Measurements from ENCODE around the gene WFDC5. TPM values are rescaled to one million over a fixed set of nuclear protein-coding genes. Genes with fewer than 3 reads are reported as not detected.
A peak's percentile ranks its signal among the peaks of the same experiment; 100 is the strongest.

Gene WFDC5
- total and polyA plus RNA-seq, 2 donors: 0.52 to 6.1 TPM

GRCh38 chr20:45095805-45096238 is 19.2 kb downstream of the WFDC5 start:
- WGBS: 13% methylated on average over 7 of the region's 7 CpGs
- no peak overlapping the region for H3K4me3 ChIP-seq (ENCODE audit: low read length in 2 of 2)
- H3K9me3 ChIP-seq (ENCODE audit: control insufficient read depth in 2 of 2, insufficient read depth in 1 of 2, low read length in 1 of 2): no peaks in the 10 kb centered on the region
- H3K27ac ChIP-seq (ENCODE audit: low read depth in 1 of 2, low read length in 1 of 2): no peak overlapping the region
- peaks cover 2 to 3% of the 10 kb centered on the region in 2 donors for H3K4me1 ChIP-seq (ENCODE audit: control insufficient read depth in 2 of 2, insufficient read depth in 2 of 2, low read length in 2 of 2)
- H3K36me3 ChIP-seq (ENCODE audit: control insufficient read depth in 2 of 2, insufficient read depth in 2 of 2, low read length in 1 of 2): no peaks in the 10 kb centered on the region
- DNase-seq (ENCODE audit: low read depth in 6 of 9, low spot score in 9 of 9): peak in 8 of 9 donors; percentile 29 to 72 (median 44)
- peaks cover 41 to 49% of the 10 kb centered on the region in 2 donors for H3K27me3 ChIP-seq (ENCODE audit: control insufficient read depth in 2 of 2, insufficient read depth in 1 of 2, low read length in 1 of 2)

- no peak overlapping the region for H3K4me3 ChIP-seq (ENCODE audit: low read length in 2 of 2)
- WGBS: 96% methylated on average over 11 of the region's 11 CpGs
- H3K36me3 ChIP-seq (ENCODE audit: control insufficient read depth in 2 of 2, insufficient read depth in 2 of 2, low read length in 1 of 2): no peaks in the 10 kb centered on the region
- H3K27me3 ChIP-seq (ENCODE audit: control insufficient read depth in 2 of 2, insufficient read depth in 1 of 2, low read length in 1 of 2): peaks cover 33 to 41% of the 10 kb centered on the region in 2 donors
- no peaks in the 10 kb centered on the region for H3K9me3 ChIP-seq (ENCODE audit: control insufficient read depth in 2 of 2, insufficient read depth in 1 of 2, low read length in 1 of 2)
- peaks cover 2 to 3% of the 10 kb centered on the region in 2 donors for H3K4me1 ChIP-seq (ENCODE audit: control insufficient read depth in 2 of 2, insufficient read depth in 2 of 2, low read length in 2 of 2)
- no peak overlapping the region for H3K27ac ChIP-seq (ENCODE audit: low read depth in 1 of 2, low read length in 1 of 2)
- DNase-seq (ENCODE audit: low read depth in 6 of 9, low spot score in 9 of 9): no peak
These were observed 20.0 kb downstream of the WFDC5 start for GRCh38 chr20:45094864-45095574.

GRCh38 chr20:45094201-45094600 is 20.8 kb downstream of the WFDC5 start:
- no peak overlapping the region for H3K4me3 ChIP-seq (ENCODE audit: low read length in 2 of 2)
- H3K27me3 ChIP-seq (ENCODE audit: control insufficient read depth in 2 of 2, insufficient read depth in 1 of 2, low read length in 1 of 2): peaks cover 26 to 33% of the 10 kb centered on the region in 2 donors
- no peak overlapping the region for H3K27ac ChIP-seq (ENCODE audit: low read depth in 1 of 2, low read length in 1 of 2)
- no peak for DNase-seq (ENCODE audit: low read depth in 6 of 9, low spot score in 9 of 9)
- over 99% methylated on average over 2 of the region's 2 CpGs for WGBS
- no peaks in the 10 kb centered on the region for H3K36me3 ChIP-seq (ENCODE audit: control insufficient read depth in 2 of 2, insufficient read depth in 2 of 2, low read length in 1 of 2)
- peaks cover 2 to 3% of the 10 kb centered on the region in 2 donors for H3K4me1 ChIP-seq (ENCODE audit: control insufficient read depth in 2 of 2, insufficient read depth in 2 of 2, low read length in 2 of 2)
- no peaks in the 10 kb centered on the region for H3K9me3 ChIP-seq (ENCODE audit: control insufficient read depth in 2 of 2, insufficient read depth in 1 of 2, low read length in 1 of 2)

- Histone ChIP-seq H3K27ac (ENCODE audit: low read depth in 1 of 2, low read length in 1 of 2) (no peak overlapping the region), H3K36me3 (ENCODE audit: control insufficient read depth in 2 of 2, insufficient read depth in 2 of 2, low read length in 1 of 2) (no peaks in the 10 kb centered on the region), H3K27me3 (ENCODE audit: control insufficient read depth in 2 of 2, insufficient read depth in 1 of 2, low read length in 1 of 2) (peaks cover 14 to 20% of the 10 kb centered on the region in 2 donors), H3K9me3 (ENCODE audit: control insufficient read depth in 2 of 2, insufficient read depth in 1 of 2, low read length in 1 of 2) (no peaks in the 10 kb centered on the region), H3K4me1 (ENCODE audit: control insufficient read depth in 2 of 2, insufficient read depth in 2 of 2, low read length in 2 of 2) (peaks cover 0 to 2% of the 10 kb centered on the region in 2 donors), H3K4me3 (ENCODE audit: low read length in 2 of 2) (no peak overlapping the region)
- 97% methylated on average over 7 of the region's 7 CpGs for WGBS
- no peak for DNase-seq (ENCODE audit: low read depth in 6 of 9, low spot score in 9 of 9)
These were observed 22.1 kb downstream of the WFDC5 start for GRCh38 chr20:45092898-45093297.

- H3K36me3 ChIP-seq (ENCODE audit: control insufficient read depth in 2 of 2, insufficient read depth in 2 of 2, low read length in 1 of 2): no peaks in the 10 kb centered on the region
These were observed 23.6 kb downstream of the WFDC5 start for GRCh38 chr20:45091366-45091765.

GRCh38 chr20:45090481-45090880 is 24.5 kb downstream of the WFDC5 start:
- Histone ChIP-seq H3K27ac (ENCODE audit: low read depth in 1 of 2, low read length in 1 of 2) (no peak overlapping the region), H3K27me3 (ENCODE audit: control insufficient read depth in 2 of 2, insufficient read depth in 1 of 2, low read length in 1 of 2) (no peaks in the 10 kb centered on the region), H3K4me3 (ENCODE audit: low read length in 2 of 2) (no peak overlapping the region), H3K4me1 (ENCODE audit: control insufficient read depth in 2 of 2, insufficient read depth in 2 of 2, low read length in 2 of 2) (no peaks in the 10 kb centered on the region), H3K9me3 (ENCODE audit: control insufficient read depth in 2 of 2, insufficient read depth in 1 of 2, low read length in 1 of 2) (no peaks in the 10 kb centered on the region), H3K36me3 (ENCODE audit: control insufficient read depth in 2 of 2, insufficient read depth in 2 of 2, low read length in 1 of 2) (no peaks in the 10 kb centered on the region)
- no peak for DNase-seq (ENCODE audit: low read depth in 6 of 9, low spot score in 9 of 9)
- WGBS: over 99% methylated on average over 3 of the region's 3 CpGs

More at GRCh38 chr20:45091366-45091765, 23.6 kb downstream of the WFDC5 start:
- DNase-seq (ENCODE audit: low read depth in 6 of 9, low spot score in 9 of 9): no peak
- Histone ChIP-seq H3K27me3 (ENCODE audit: control insufficient read depth in 2 of 2, insufficient read depth in 1 of 2, low read length in 1 of 2) (peaks cover 2 to 5% of the 10 kb centered on the region in 2 donors), H3K9me3 (ENCODE audit: control insufficient read depth in 2 of 2, insufficient read depth in 1 of 2, low read length in 1 of 2) (no peaks in the 10 kb centered on the region), H3K4me3 (ENCODE audit: low read length in 2 of 2) (no peak overlapping the region), H3K4me1 (ENCODE audit: control insufficient read depth in 2 of 2, insufficient read depth in 2 of 2, low read length in 2 of 2) (no peaks in the 10 kb centered on the region), H3K27ac (ENCODE audit: low read depth in 1 of 2, low read length in 1 of 2) (no peak overlapping the region)
- 88% methylated on average over 3 of the region's 3 CpGs for WGBS

- no peak overlapping the region for H3K4me3 ChIP-seq (ENCODE audit: low read length in 2 of 2)
These were observed 26.7 kb downstream of the WFDC5 start for GRCh38 chr20:45088247-45088646.

GRCh38 chr20:45087814-45088213 is 27.2 kb downstream of the WFDC5 start:
- 89% methylated on average over 1 of the region's 1 CpG for WGBS
- DNase-seq (ENCODE audit: low read depth in 6 of 9, low spot score in 9 of 9): no peak
- H3K9me3 ChIP-seq (ENCODE audit: control insufficient read depth in 2 of 2, insufficient read depth in 1 of 2, low read length in 1 of 2): no peaks in the 10 kb centered on the region
- no peaks in the 10 kb centered on the region for H3K27me3 ChIP-seq (ENCODE audit: control insufficient read depth in 2 of 2, insufficient read depth in 1 of 2, low read length in 1 of 2)
- no peak overlapping the region for H3K4me3 ChIP-seq (ENCODE audit: low read length in 2 of 2)
- H3K27ac ChIP-seq (ENCODE audit: low read depth in 1 of 2, low read length in 1 of 2): no peak overlapping the region
- H3K36me3 ChIP-seq (ENCODE audit: control insufficient read depth in 2 of 2, insufficient read depth in 2 of 2, low read length in 1 of 2): peaks cover 0 to 3% of the 10 kb centered on the region in 2 donors
- H3K4me1 ChIP-seq (ENCODE audit: control insufficient read depth in 2 of 2, insufficient read depth in 2 of 2, low read length in 2 of 2): no peaks in the 10 kb centered on the region

More at GRCh38 chr20:45088247-45088646, 26.7 kb downstream of the WFDC5 start:
- Histone ChIP-seq H3K27me3 (ENCODE audit: control insufficient read depth in 2 of 2, insufficient read depth in 1 of 2, low read length in 1 of 2) (no peaks in the 10 kb centered on the region), H3K36me3 (ENCODE audit: control insufficient read depth in 2 of 2, insufficient read depth in 2 of 2, low read length in 1 of 2) (no peaks in the 10 kb centered on the region), H3K9me3 (ENCODE audit: control insufficient read depth in 2 of 2, insufficient read depth in 1 of 2, low read length in 1 of 2) (no peaks in the 10 kb centered on the region), H3K4me1 (ENCODE audit: control insufficient read depth in 2 of 2, insufficient read depth in 2 of 2, low read length in 2 of 2) (no peaks in the 10 kb centered on the region), H3K27ac (ENCODE audit: low read depth in 1 of 2, low read length in 1 of 2) (no peak overlapping the region)
- 96% methylated on average over 7 of the region's 7 CpGs for WGBS
- no peak for DNase-seq (ENCODE audit: low read depth in 6 of 9, low spot score in 9 of 9)

- no peak overlapping the region for H3K4me3 ChIP-seq (ENCODE audit: low read length in 2 of 2)
- peaks cover 0 to 7% of the 10 kb centered on the region in 2 donors for H3K36me3 ChIP-seq (ENCODE audit: control insufficient read depth in 2 of 2, insufficient read depth in 2 of 2, low read length in 1 of 2)
- no peaks in the 10 kb centered on the region for H3K4me1 ChIP-seq (ENCODE audit: control insufficient read depth in 2 of 2, insufficient read depth in 2 of 2, low read length in 2 of 2)
- no peak for DNase-seq (ENCODE audit: low read depth in 6 of 9, low spot score in 9 of 9)
- H3K9me3 ChIP-seq (ENCODE audit: control insufficient read depth in 2 of 2, insufficient read depth in 1 of 2, low read length in 1 of 2): no peaks in the 10 kb centered on the region
- H3K27ac ChIP-seq (ENCODE audit: low read depth in 1 of 2, low read length in 1 of 2): no peak overlapping the region
- 70% methylated on average over 3 of the region's 3 CpGs for WGBS
- no peaks in the 10 kb centered on the region for H3K27me3 ChIP-seq (ENCODE audit: control insufficient read depth in 2 of 2, insufficient read depth in 1 of 2, low read length in 1 of 2)
These were observed 27.7 kb downstream of the WFDC5 start for GRCh38 chr20:45087097-45087790.

Data from thymus (tissue), 11 donors.